GM12878 (cell line): Measurements from ENCODE around the gene PLCB4. TPM values are rescaled to one million over a fixed set of nuclear protein-coding genes. Genes with fewer than 3 reads are reported as not detected.

ENCODE experiments used
- ATAC-seq: fragments of 200-7000 bp; cut with Tn5 transposase; 3 replicates; pipeline ENCODE4 v1.9.1; 2020; ENCODE audit warnings: mild to moderate bottlenecking, moderate library complexity
- BruUV-seq: library from RNA; stranded (reverse); fragments of 400-500 nt; replicated peaks from 2 replicates; lab custom pipeline; 2021; lab: Mats Ljungman, UMichigan
- CTCF ChIA-PET: fragments of 300-600 bp; sonication (Branson Sonifier 250); formaldehyde crosslinking; extraction: SDS; loops from one replicate; lab custom pipeline; 2021; ENCODE audit warnings: inconsistent platforms; lab: Yijun Ruan, JAX
- POLR2A ChIA-PET: fragments of 350-600 bp; formaldehyde crosslinking; extraction: SDS; loops from one replicate; lab custom pipeline; 2021; ENCODE audit warnings: inconsistent platforms; lab: Charles Lee
- RAD21 ChIA-PET: fragments of 300-600 bp; sonication (Branson Sonifier 250); formaldehyde crosslinking; loops from one replicate; lab custom pipeline; 2023; ENCODE audit warnings: antibody characterized with exemption; ENCODE audit not compliant: unreplicated experiment; lab: Charles Lee
- SMC1A ChIA-PET: fragments of 300-600 bp; sonication (Branson Sonifier 250); formaldehyde crosslinking; loops from one replicate; lab custom pipeline; 2023; ENCODE audit not compliant: unreplicated experiment, uncharacterized antibody; lab: Charles Lee
- DNase-seq: peaks from one replicate; pipeline ENCODE4 v3.0.0-alpha.2; 2011; ENCODE audit warnings: low read depth, low spot score
- FAIRE-seq: peaks from 3 replicates; lab custom pipeline; 2011; peaks lifted over from hg19 to GRCh38; lab: Jason Lieb, UNC
- H2AFZ ChIP-seq: 2 replicates; pipeline ENCODE4 v1.6.0; 2011; ENCODE audit warnings: low read depth, low read length, control low read depth; ENCODE audit not compliant: control insufficient read depth
- H3K27ac ChIP-seq: 2 replicates; pipeline ENCODE4 v1.5.1; 2011; ENCODE audit warnings: control low read depth; ENCODE audit not compliant: control insufficient read depth, insufficient read depth
- H3K27me3 ChIP-seq, 2 experiments: replicated peaks in 1 of 2; 2 replicates each; pipeline versions ENCODE4 v1.6.0 to v1.6.1; 2011; ENCODE audit warnings: low read length in 1 of 2; ENCODE audit not compliant: control insufficient read depth in 2 of 2, insufficient read depth in 2 of 2
- H3K36me3 ChIP-seq, 2 experiments: 2 replicates each; pipeline ENCODE4 v1.5.1; 2011; ENCODE audit warnings: low read length in 1 of 2; ENCODE audit not compliant: control insufficient read depth in 2 of 2, insufficient read depth in 2 of 2
- H3K4me1 ChIP-seq: 2 replicates; pipeline ENCODE4 v1.6.1; 2011; ENCODE audit warnings: mild to moderate bottlenecking, low read length, moderate library complexity, mixed read lengths; ENCODE audit not compliant: control insufficient read depth, insufficient read depth
- H3K4me2 ChIP-seq: 2 replicates; pipeline ENCODE4 v1.6.0; 2011; ENCODE audit warnings: control low read depth; ENCODE audit not compliant: control insufficient read depth, insufficient read depth
- H3K4me3 ChIP-seq: fragments of 200-600 bp; sonication (generic); 2 replicates; pipeline ENCODE4 v1.5.1; 2016
- H3K79me2 ChIP-seq: 2 replicates; pipeline ENCODE4 v1.6.0; 2011; ENCODE audit warnings: low read length; ENCODE audit not compliant: control insufficient read depth, insufficient read depth
- H3K9ac ChIP-seq: 2 replicates; pipeline ENCODE4 v1.8.0; 2011; ENCODE audit warnings: low read length, control low read depth, mixed read lengths; ENCODE audit not compliant: control insufficient read depth, insufficient read depth
- H3K9me3 ChIP-seq: replicated peaks from 3 replicates; pipeline ENCODE4 v1.5.1; 2011; ENCODE audit warnings: mild to moderate bottlenecking, low read length; ENCODE audit not compliant: control insufficient read depth, insufficient read depth
- H4K20me1 ChIP-seq: 2 replicates; pipeline ENCODE4 v1.6.0; 2011; ENCODE audit not compliant: control insufficient read depth, insufficient read depth
- CBX3 ChIP-seq: fragments of 200-600 bp; sonication (generic); IDR thresholded peaks from 2 replicates; pipeline ENCODE4 v1.6.1; 2016; ENCODE audit warnings: low read depth, borderline replicate concordance
- GABPA ChIP-seq: IDR thresholded peaks from 2 replicates; pipeline ENCODE4 v1.6.1; 2014; ENCODE audit warnings: antibody characterized with exemption, low read depth, mild to moderate bottlenecking, inconsistent platforms
- IKZF2 ChIP-seq, 2 experiments: fragments of 450-650 bp; IDR thresholded peaks; 2 replicates each; pipeline ENCODE4 v1.6.1; 2017; ENCODE audit warnings: mild to moderate bottlenecking in 2 of 2, moderate library complexity in 2 of 2
- JUNB ChIP-seq: IDR thresholded peaks from 2 replicates; pipeline ENCODE4 v1.6.1; 2016; ENCODE audit warnings: antibody characterized with exemption, mild to moderate bottlenecking
- RBBP5 ChIP-seq: fragments of 200-600 bp; sonication (generic); conservative IDR thresholded peaks from 2 replicates; pipeline ENCODE4 v1.6.1; 2016
- SIN3A ChIP-seq: IDR thresholded peaks from 2 replicates; pipeline ENCODE4 v1.6.1; 2012; ENCODE audit warnings: low read depth, low read length, improper control_type of control experiment
- SMAD5 ChIP-seq: IDR thresholded peaks from 2 replicates; pipeline ENCODE4 v1.6.1; 2016; ENCODE audit warnings: antibody characterized with exemption, low read depth
- TAF1 ChIP-seq: IDR thresholded peaks from 2 replicates; pipeline ENCODE4 v1.6.1; 2011; ENCODE audit warnings: mild to moderate bottlenecking, low read depth, low read length, borderline replicate concordance
- TCF7 ChIP-seq: IDR thresholded peaks from 2 replicates; pipeline ENCODE4 v1.6.1; 2014; ENCODE audit warnings: antibody characterized with exemption, borderline replicate concordance
- WRNIP1 ChIP-seq: IDR thresholded peaks from 2 replicates; pipeline ENCODE4 v1.6.1; 2011; ENCODE audit warnings: low read depth, low read length, improper control_type of control experiment, borderline replicate concordance
- WGBS: methylation state at CpG from one replicate; pipeline ENCODE4 v1.1.6; 2016; ENCODE audit warnings: low lambda C conversion rate; ENCODE audit not compliant: insufficient replicate concordance, insufficient coverage; ENCODE audit errors: missing lambda C conversion rate; 5-methylcytosine and 5-hydroxymethylcytosine counted together
- in situ Hi-C: fragments of 300-500 bp; cut with MboI; formaldehyde crosslinking; loops from 9 replicates; pipeline ENCODE4 v1.14.3; 2018; ENCODE audit warnings: mixed read lengths
- intact Hi-C: fragments of 100-400 bp; cut with micrococcal nuclease; formaldehyde crosslinking; loops from one replicate; pipeline ENCODE4 v1.14.2; 2022; ENCODE audit not compliant: unreplicated experiment
- polyA plus RNA-seq, 11 experiments: library from polyadenylated mRNA; depleted of rRNA in 4 of 11; unstranded in 6 of 11; stranded (reverse) in 5 of 11; fragments of >200 nt; fragmentation: Nextera tagmentation in 4 of 11; fragmentation: Illumina TruSeq in 1 of 11; extraction: Ambion mirVana in 4 of 11; extraction: Trizol in 1 of 11; gene quantifications; 1 replicate in 1 of 11; 2 replicates in 10 of 11; pipeline versions ENCODE4 v1.2.1 to v1.2.3, GENCODE V29; 2011 to 2016; ENCODE audit warnings: inconsistent platforms in 2 of 11, missing spikeins in 2 of 11, low read depth in 1 of 11
- total RNA-seq, 4 experiments: library from RNA; depleted of rRNA in 3 of 4; stranded (reverse); fragments of >200 nt in 3 of 4; fragmentation: Illumina TruSeq in 1 of 4; extraction: Trizol in 1 of 4; gene quantifications; 2 replicates each; pipeline versions ENCODE4 v1.2.1 to v1.2.3, GENCODE V29; 2013 to 2021
- TF ChIP-seq, protein P1 (sequence below): IDR thresholded peaks from 2 replicates; pipeline ENCODE4 v1.6.1; 2011; ENCODE audit warnings: borderline replicate concordance, low read depth, mild to moderate bottlenecking, moderate library complexity, mixed read lengths, low read length; ENCODE audit not compliant: insufficient read depth; ENCODE audit errors: extremely low read length

Gene PLCB4
- total and polyA plus RNA-seq, 10 of the 15 experiments (the other 5 are each of a cell fraction or from before 2014, with no cell fraction given): not detected

DNA sequence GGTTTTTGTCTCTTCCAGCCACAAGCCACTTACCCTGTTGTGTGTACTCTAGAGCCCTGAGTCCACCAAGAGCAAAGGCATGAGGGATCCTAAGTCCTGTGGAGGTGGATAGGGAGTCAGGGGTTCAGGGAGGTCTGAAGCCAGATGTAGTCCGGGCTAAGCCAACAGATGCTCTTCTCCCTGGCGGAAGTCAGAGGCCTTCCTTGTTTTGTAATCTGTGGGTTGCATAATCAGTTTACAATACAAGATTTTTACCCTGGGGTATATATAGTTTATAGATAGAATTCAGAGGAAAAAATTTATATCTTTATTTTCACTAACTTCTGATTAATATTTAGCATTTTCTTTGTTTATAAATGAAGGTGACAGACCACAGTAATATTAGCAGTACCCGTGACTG is 454.7 kb downstream of the PLCB4 start:
- no peak for DNase-seq
- Histone ChIP-seq H3K4me3 (no peak overlapping the region), H3K9me3 (no peaks in the 10 kb centered on the region), H3K27me3 (no peaks in the 10 kb centered on the region; a peak in 1 of 4 replicates), H3K27ac (no peak overlapping the region)
- BruUV-seq: no TSS peak
- in situ Hi-C loops: no loop called here
- TF ChIP-seq RBBP5 (no peak), SIN3A (no peak), IKZF2 (IDR thresholded peaks at IDR 0.05) (no peak), CBX3 (no peak), TCF7 (no peak), SMAD5 (no peak), JUNB (no peak), TAF1 (no peak), GABPA (no peak), WRNIP1 (no peak)
- TF ChIP-seq, protein P1, sequence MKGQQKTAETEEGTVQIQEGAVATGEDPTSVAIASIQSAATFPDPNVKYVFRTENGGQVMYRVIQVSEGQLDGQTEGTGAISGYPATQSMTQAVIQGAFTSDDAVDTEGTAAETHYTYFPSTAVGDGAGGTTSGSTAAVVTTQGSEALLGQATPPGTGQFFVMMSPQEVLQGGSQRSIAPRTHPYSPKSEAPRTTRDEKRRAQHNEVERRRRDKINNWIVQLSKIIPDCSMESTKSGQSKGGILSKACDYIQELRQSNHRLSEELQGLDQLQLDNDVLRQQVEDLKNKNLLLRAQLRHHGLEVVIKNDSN: no peak
- TF ChIP-seq, all 136 proteins: peak for 0
- no peak overlapping the region for H2AFZ ChIP-seq
- H3K9ac ChIP-seq: no peak overlapping the region
- H3K4me1 ChIP-seq: no peaks in the 10 kb centered on the region
- CTCF ChIA-PET: no interaction called here
- WGBS: 55% methylated on average over 3 of the region's 3 CpGs
- RAD21 ChIA-PET: no interaction called here
- no peak overlapping the region for H3K4me2 ChIP-seq
- H3K36me3 ChIP-seq: no peaks in the 10 kb centered on the region
- intact Hi-C loops: no loop called here
- POLR2A ChIA-PET: no interaction called here
- FAIRE-seq (no peak), ATAC-seq (no peak)
- SMC1A ChIA-PET: no interaction called here
- peaks cover 1% of the 10 kb centered on the region; the same call in 1 of the 2 replicates for H3K79me2 ChIP-seq
- H4K20me1 ChIP-seq: no peaks in the 10 kb centered on the region
